SU-DHL-6 (cell line): ENCODE results near the gene DOCK6.
"Not testable (repeated sequence)": the region's sequence is repeated elsewhere in the genome, so short reads cannot be mapped to it uniquely, and the experiment has no call there.

Source experiments
- H2AFZ ChIP-seq: fragments of 200-600 bp; sonication (generic); 2 replicates; pipeline ENCODE4 v1.6.1; 2014; ENCODE audit warnings: low read depth, mild to moderate bottlenecking, moderate library complexity, mixed read lengths, antibody characterized with exemption, low read length; ENCODE audit not compliant: severe bottlenecking
- H3F3A ChIP-seq: fragments of 200-600 bp; shearing (Covaris generic); 2 replicates; pipeline ENCODE4 v1.6.0; 2016; ENCODE audit warnings: antibody characterized with exemption, mild to moderate bottlenecking; ENCODE audit not compliant: insufficient read depth
- H3K27ac ChIP-seq: fragments of 200-600 bp; sonication (generic); 2 replicates; pipeline ENCODE4 v1.5.1; 2016; ENCODE audit warnings: low read depth, mild to moderate bottlenecking, low read length, moderate library complexity, mixed read lengths
- H3K27me3 ChIP-seq: fragments of 200-600 bp; sonication (generic), shearing (Covaris generic); 2 replicates; pipeline ENCODE4 v1.6.0; 2014; ENCODE audit warnings: mild to moderate bottlenecking, low read length
- H3K36me3 ChIP-seq: fragments of 200-600 bp; sonication (generic); 2 replicates; pipeline ENCODE4 v1.6.1; 2014; ENCODE audit warnings: mild to moderate bottlenecking, low read length, mixed read lengths
- H3K4me2 ChIP-seq: fragments of 300-600, 200-600 bp; shearing (Covaris generic), sonication (generic); 2 replicates; pipeline ENCODE4 v1.6.0; 2014; ENCODE audit warnings: low read length, low read depth, mild to moderate bottlenecking; ENCODE audit not compliant: poor library complexity, severe bottlenecking
- H3K4me3 ChIP-seq: fragments of 200-600 bp; sonication (generic); 2 replicates; pipeline ENCODE4 v1.5.1; 2014; ENCODE audit warnings: antibody characterized with exemption, low read length, mild to moderate bottlenecking, mixed read lengths; ENCODE audit not compliant: insufficient read depth, poor library complexity, severe bottlenecking
- H3K79me2 ChIP-seq: fragments of 200-600 bp; sonication (generic); 2 replicates; pipeline ENCODE4 v1.6.1; 2014; ENCODE audit warnings: mild to moderate bottlenecking, low read length, moderate library complexity; ENCODE audit not compliant: insufficient read depth
- H3K9ac ChIP-seq: fragments of 200-600 bp; sonication (generic); 2 replicates; pipeline ENCODE4 v1.7.0; 2014; ENCODE audit warnings: mild to moderate bottlenecking, low read length
- H3K9me2 ChIP-seq: fragments of 200-600 bp; sonication (generic); replicated peaks from 2 replicates; pipeline ENCODE4 v1.6.1; 2014; ENCODE audit warnings: low read length; ENCODE audit not compliant: insufficient read depth
- H3K9me3 ChIP-seq: fragments of 200-600 bp; sonication (generic); 2 replicates; pipeline ENCODE4 v1.6.1; 2014; ENCODE audit warnings: low read length, mixed read lengths; ENCODE audit not compliant: insufficient read depth
- H4K20me1 ChIP-seq: fragments of 200-600 bp; sonication (generic); 2 replicates; pipeline ENCODE4 v1.6.1; 2014; ENCODE audit warnings: low read depth, mild to moderate bottlenecking, antibody characterized with exemption, low read length, moderate library complexity, mixed read lengths
- CTCF ChIP-seq: fragments of 200-600 bp; sonication (generic); IDR thresholded peaks from one replicate; pipeline ENCODE4 v1.5.1; 2017; ENCODE audit warnings: antibody characterized with exemption, mild to moderate bottlenecking, low read length, moderate library complexity; ENCODE audit not compliant: insufficient read depth, poor library complexity, severe bottlenecking
- EZH2phosphoT487 ChIP-seq: fragments of 200-600 bp; sonication (generic), shearing (Covaris generic); conservative IDR thresholded peaks from 2 replicates; pipeline ENCODE4 v1.6.1; 2018; ENCODE audit warnings: mild to moderate bottlenecking, antibody characterized with exemption, low read length, moderate library complexity, mixed read lengths

Gene DOCK6

GRCh38 chr19:11180346-11180745 lies 82.0 kb downstream of the DOCK6 start:
- H3F3A ChIP-seq = peaks cover 11% of the 10 kb centered on the region
- peak overlapping the region; percentile 59 for H3K9ac ChIP-seq
- H3K27ac ChIP-seq = peak overlapping the region; percentile 78
- no peaks in the 10 kb centered on the region for H3K9me3 ChIP-seq
- H3K27me3 ChIP-seq = no peaks in the 10 kb centered on the region
- no peaks in the 10 kb centered on the region for H3K36me3 ChIP-seq
- H3K79me2 ChIP-seq = no peaks in the 10 kb centered on the region
- H3K9me2 ChIP-seq = no peaks in the 10 kb centered on the region
- peak overlapping the region; percentile 50 for H3K4me3 ChIP-seq
- H2AFZ ChIP-seq = peak overlapping the region; percentile 73
- no peaks in the 10 kb centered on the region for H4K20me1 ChIP-seq
- TF ChIP-seq CTCF (no peak), EZH2phosphoT487 (no peak)
- H3K4me2 ChIP-seq = peak overlapping the region; percentile 72

- peak overlapping the region; percentile 78 for H3K27ac ChIP-seq
- no peaks in the 10 kb centered on the region for H4K20me1 ChIP-seq
- peak overlapping the region; percentile 73 for H2AFZ ChIP-seq
- H3K9ac ChIP-seq = peak overlapping the region; percentile 59
- no peaks in the 10 kb centered on the region for H3K9me2 ChIP-seq
- H3K4me2 ChIP-seq = peak overlapping the region; percentile 72
- no peaks in the 10 kb centered on the region for H3K27me3 ChIP-seq
- H3K79me2 ChIP-seq = no peaks in the 10 kb centered on the region
- H3F3A ChIP-seq = peaks cover 11% of the 10 kb centered on the region
- TF ChIP-seq EZH2phosphoT487 (no peak), CTCF (no peak)
- peak overlapping the region; percentile 50 for H3K4me3 ChIP-seq
- no peaks in the 10 kb centered on the region for H3K9me3 ChIP-seq
- no peaks in the 10 kb centered on the region for H3K36me3 ChIP-seq
These were observed 82.5 kb downstream of the DOCK6 start for GRCh38 chr19:11179716-11180297.

GRCh38 chr19:11179145-11179465 lies 83.2 kb downstream of the DOCK6 start:
- H3K36me3 ChIP-seq, H4K20me1 ChIP-seq, H2AFZ ChIP-seq, H3K79me2 ChIP-seq, H3K27ac ChIP-seq, H3K27me3 ChIP-seq, H3K9me3 ChIP-seq, H3K4me3 ChIP-seq, H3K9me2 ChIP-seq: not testable (repeated sequence)
- peaks cover 11% of the 10 kb centered on the region for H3F3A ChIP-seq
- H3K9ac ChIP-seq = peak overlapping the region; percentile 59
- peak overlapping the region; percentile 72 for H3K4me2 ChIP-seq

GRCh38 chr19:11177592-11177991 lies 84.7 kb downstream of the DOCK6 start:
- no peak overlapping the region for H3K4me2 ChIP-seq
- H3F3A ChIP-seq = peaks cover 11% of the 10 kb centered on the region
- H3K4me3 ChIP-seq = no peak overlapping the region
- H3K36me3 ChIP-seq = no peaks in the 10 kb centered on the region
- H3K79me2 ChIP-seq = no peaks in the 10 kb centered on the region
- H4K20me1 ChIP-seq = no peaks in the 10 kb centered on the region
- H3K27me3 ChIP-seq = no peaks in the 10 kb centered on the region
- H3K9ac ChIP-seq = no peak overlapping the region
- no peaks in the 10 kb centered on the region for H3K9me2 ChIP-seq
- no peaks in the 10 kb centered on the region for H3K9me3 ChIP-seq
- H2AFZ ChIP-seq = no peak overlapping the region
- H3K27ac ChIP-seq = no peak overlapping the region
- TF ChIP-seq EZH2phosphoT487 (no peak), CTCF (no peak)
